Astrocyte (in vitro differentiated cells and primary cell): ENCODE measurements around the gene ZNF653. TPM values are rescaled to one million over a fixed set of nuclear protein-coding genes. Genes with fewer than 3 reads are reported as not detected.

ENCODE experiments used
- DNase-seq: peaks from one replicate; pipeline ENCODE4 v3.0.0-alpha.2; 2010; ENCODE audit warnings: low read depth
- FAIRE-seq: peaks from 2 replicates; lab custom pipeline; 2011; peaks lifted over from hg19 to GRCh38; lab: Jason Lieb, UNC
- H2AFZ ChIP-seq: 2 replicates; pipeline ENCODE4 v1.6.0; 2012; ENCODE audit warnings: low read depth, low read length, inconsistent platforms
- H3K27ac ChIP-seq: 2 replicates; pipeline ENCODE4 v1.5.1; 2011; ENCODE audit warnings: low read depth, low read length, inconsistent platforms
- H3K27me3 ChIP-seq: 2 replicates; pipeline ENCODE4 v1.6.0; 2011; ENCODE audit warnings: low read length, inconsistent platforms; ENCODE audit not compliant: insufficient read depth
- H3K36me3 ChIP-seq: 2 replicates; pipeline ENCODE4 v1.5.1; 2011; ENCODE audit warnings: low read length, inconsistent platforms; ENCODE audit not compliant: insufficient read depth
- H3K4me1 ChIP-seq: 2 replicates; pipeline ENCODE4 v1.5.1; 2011; ENCODE audit warnings: low read length, inconsistent platforms; ENCODE audit not compliant: insufficient read depth
- H3K4me2 ChIP-seq: 2 replicates; pipeline ENCODE4 v1.6.0; 2012; ENCODE audit warnings: low read length, inconsistent platforms
- H3K4me3 ChIP-seq: 2 replicates; pipeline ENCODE4 v1.5.1; 2011; ENCODE audit warnings: low read depth, mild to moderate bottlenecking, low read length, inconsistent platforms; ENCODE audit not compliant: insufficient read depth
- H3K79me2 ChIP-seq: 2 replicates; pipeline ENCODE4 v1.6.0; 2012; ENCODE audit warnings: mild to moderate bottlenecking, low read length, inconsistent platforms; ENCODE audit not compliant: insufficient read depth
- H3K9ac ChIP-seq: 2 replicates; pipeline ENCODE4 v1.6.0; 2012; ENCODE audit warnings: mild to moderate bottlenecking, low read length, inconsistent platforms
- H3K9me3 ChIP-seq: 2 replicates; pipeline ENCODE4 v1.5.1; 2012; ENCODE audit warnings: low read depth, mild to moderate bottlenecking, low read length, inconsistent platforms; ENCODE audit not compliant: insufficient read depth
- H4K20me1 ChIP-seq: 2 replicates; pipeline ENCODE4 v1.6.0; 2012; ENCODE audit warnings: low read length, inconsistent platforms; ENCODE audit not compliant: insufficient read depth
- H3K27ac Mint-ChIP-seq: one replicate; pipeline ENCODE4 v1.8.0; 2021; ENCODE audit warnings: mild to moderate bottlenecking, mixed read lengths; ENCODE audit not compliant: unreplicated experiment
- H3K27me3 Mint-ChIP-seq: one replicate; pipeline ENCODE4 v1.8.0; 2021; ENCODE audit warnings: low read depth, mixed read lengths; ENCODE audit not compliant: unreplicated experiment
- H3K36me3 Mint-ChIP-seq: one replicate; pipeline ENCODE4 v1.8.0; 2021; ENCODE audit warnings: low read depth, mixed read lengths; ENCODE audit not compliant: unreplicated experiment
- H3K4me1 Mint-ChIP-seq: one replicate; pipeline ENCODE4 v1.8.0; 2021; ENCODE audit warnings: low read depth, mixed read lengths; ENCODE audit not compliant: unreplicated experiment
- H3K4me3 Mint-ChIP-seq: one replicate; pipeline ENCODE4 v1.8.0; 2021; ENCODE audit warnings: mild to moderate bottlenecking, moderate library complexity, mixed read lengths; ENCODE audit not compliant: unreplicated experiment
- H3K9me3 Mint-ChIP-seq: one replicate; pipeline ENCODE4 v1.8.0; 2021; ENCODE audit warnings: mild to moderate bottlenecking, mixed read lengths; ENCODE audit not compliant: unreplicated experiment
- EZH2 ChIP-seq: IDR thresholded peaks from 2 replicates; pipeline ENCODE4 v1.6.1; 2012; ENCODE audit warnings: mild to moderate bottlenecking, low read length, inconsistent platforms; ENCODE audit not compliant: insufficient read depth
- total RNA-seq: library from RNA; stranded (reverse); gene quantifications from 2 replicates; pipeline ENCODE4 v1.2.1, GENCODE V29; 2021
- TF ChIP-seq, protein P1 (sequence below): IDR thresholded peaks from 2 replicates; pipeline ENCODE4 v1.5.1; 2011; ENCODE audit warnings: low read depth, mild to moderate bottlenecking, inconsistent platforms, low read length, moderate library complexity; ENCODE audit not compliant: insufficient read depth

ZNF653 gene
- total RNA-seq, 1 donor from 2014 or later = 7.6 TPM

DNA sequence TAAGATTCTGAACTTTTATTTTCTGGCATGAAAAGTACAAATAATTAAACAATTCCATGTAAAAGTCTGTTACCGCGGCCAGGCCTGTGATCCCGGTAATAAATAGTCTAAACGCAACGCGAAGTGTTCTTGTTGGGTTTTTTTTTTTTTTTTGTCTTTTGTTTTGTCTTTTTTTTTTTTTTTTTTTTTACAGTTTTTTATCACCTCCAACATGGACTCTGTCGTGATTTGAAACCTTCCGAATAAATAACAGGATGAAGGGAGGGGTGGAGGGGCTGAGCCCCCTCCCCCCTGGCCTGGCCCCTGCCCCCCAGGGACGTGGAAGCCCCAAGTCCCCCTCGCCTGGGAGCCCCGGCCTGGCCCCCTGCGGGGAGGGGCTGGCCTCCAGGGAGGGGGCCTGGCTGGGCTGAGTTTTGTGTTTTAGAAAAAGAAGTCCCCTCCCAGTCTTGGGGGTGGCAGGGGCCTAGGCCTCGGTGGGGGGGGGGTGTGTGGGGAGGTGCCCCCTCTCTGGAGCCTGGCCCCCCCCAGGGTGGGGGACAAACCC, 54.2 kb downstream of the ZNF653 start:
- no peak overlapping the region for H3K4me3 ChIP-seq
- no peak for DNase-seq
- peaks cover 2% of the 10 kb centered on the region for H3K4me1 Mint-ChIP-seq
- no peaks in the 10 kb centered on the region for H3K27me3 Mint-ChIP-seq
- TF ChIP-seq, protein P1, sequence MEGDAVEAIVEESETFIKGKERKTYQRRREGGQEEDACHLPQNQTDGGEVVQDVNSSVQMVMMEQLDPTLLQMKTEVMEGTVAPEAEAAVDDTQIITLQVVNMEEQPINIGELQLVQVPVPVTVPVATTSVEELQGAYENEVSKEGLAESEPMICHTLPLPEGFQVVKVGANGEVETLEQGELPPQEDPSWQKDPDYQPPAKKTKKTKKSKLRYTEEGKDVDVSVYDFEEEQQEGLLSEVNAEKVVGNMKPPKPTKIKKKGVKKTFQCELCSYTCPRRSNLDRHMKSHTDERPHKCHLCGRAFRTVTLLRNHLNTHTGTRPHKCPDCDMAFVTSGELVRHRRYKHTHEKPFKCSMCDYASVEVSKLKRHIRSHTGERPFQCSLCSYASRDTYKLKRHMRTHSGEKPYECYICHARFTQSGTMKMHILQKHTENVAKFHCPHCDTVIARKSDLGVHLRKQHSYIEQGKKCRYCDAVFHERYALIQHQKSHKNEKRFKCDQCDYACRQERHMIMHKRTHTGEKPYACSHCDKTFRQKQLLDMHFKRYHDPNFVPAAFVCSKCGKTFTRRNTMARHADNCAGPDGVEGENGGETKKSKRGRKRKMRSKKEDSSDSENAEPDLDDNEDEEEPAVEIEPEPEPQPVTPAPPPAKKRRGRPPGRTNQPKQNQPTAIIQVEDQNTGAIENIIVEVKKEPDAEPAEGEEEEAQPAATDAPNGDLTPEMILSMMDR = no peak
- no peak for TF ChIP-seq EZH2
- no peaks in the 10 kb centered on the region for H3K36me3 Mint-ChIP-seq
- no peak for FAIRE-seq
- no peak overlapping the region for H3K4me2 ChIP-seq
- no peaks in the 10 kb centered on the region for H3K4me1 ChIP-seq
- no peaks in the 10 kb centered on the region for H3K36me3 ChIP-seq
- H3K4me3 Mint-ChIP-seq = no peak overlapping the region
- H3K9me3 ChIP-seq = no peaks in the 10 kb centered on the region
- no peak overlapping the region for H3K9ac ChIP-seq
- peaks cover 5% of the 10 kb centered on the region for H4K20me1 ChIP-seq
- H3K27ac Mint-ChIP-seq = no peak overlapping the region
- H3K27me3 ChIP-seq = no peaks in the 10 kb centered on the region
- H2AFZ ChIP-seq = no peak overlapping the region
- no peak overlapping the region for H3K27ac ChIP-seq
- H3K79me2 ChIP-seq = no peaks in the 10 kb centered on the region
- peaks cover 1% of the 10 kb centered on the region for H3K9me3 Mint-ChIP-seq

DNA sequence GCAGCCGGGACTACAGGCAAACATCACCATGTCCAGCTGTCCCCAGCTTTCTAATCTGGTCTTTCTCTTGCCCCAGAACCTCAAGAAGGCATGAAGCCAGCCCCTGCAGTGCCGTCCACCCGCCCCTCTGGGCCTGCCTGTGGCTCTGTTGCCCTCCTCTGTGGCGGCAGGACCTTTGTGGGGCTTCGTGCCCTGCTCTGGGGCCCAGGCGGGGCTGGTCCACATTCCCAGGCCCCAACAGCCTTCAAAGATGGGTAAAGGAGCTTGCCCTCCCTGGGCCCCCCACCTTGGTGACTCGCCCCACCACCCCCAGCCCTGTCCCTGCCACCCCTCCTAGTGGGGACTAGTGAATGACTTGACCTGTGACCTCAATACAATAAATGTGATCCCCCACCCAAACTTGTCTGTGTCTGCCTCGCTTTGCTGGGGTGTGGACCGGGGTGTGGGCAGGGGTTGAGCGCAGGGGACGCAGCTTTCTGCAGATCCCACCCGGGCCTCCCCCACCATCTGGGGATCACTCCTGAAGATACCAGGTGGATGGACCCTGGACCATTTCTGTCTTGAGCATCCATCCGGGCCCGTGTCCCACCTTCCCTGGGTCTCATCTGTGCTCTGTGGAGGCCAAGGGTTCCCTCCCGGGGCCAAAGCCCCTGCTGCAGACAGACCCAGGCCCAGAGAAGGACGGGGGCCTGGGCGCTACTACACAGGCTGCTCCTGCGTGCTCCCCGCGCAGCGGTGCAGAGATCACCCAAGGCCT, 54.9 kb downstream of the ZNF653 start:
- no peaks in the 10 kb centered on the region for H3K27me3 ChIP-seq
- peaks cover 5% of the 10 kb centered on the region for H4K20me1 ChIP-seq
- no peaks in the 10 kb centered on the region for H3K4me1 ChIP-seq
- H3K27ac Mint-ChIP-seq = no peak overlapping the region
- H3K4me2 ChIP-seq = no peak overlapping the region
- no peaks in the 10 kb centered on the region for H3K9me3 ChIP-seq
- H3K9ac ChIP-seq = no peak overlapping the region
- H2AFZ ChIP-seq = no peak overlapping the region
- no peak for FAIRE-seq
- no peaks in the 10 kb centered on the region for H3K79me2 ChIP-seq
- no peak overlapping the region for H3K4me3 Mint-ChIP-seq
- H3K36me3 Mint-ChIP-seq = no peaks in the 10 kb centered on the region
- no peak for TF ChIP-seq EZH2
- TF ChIP-seq, protein P1 = no peak
- no peak overlapping the region for H3K27ac ChIP-seq
- no peak overlapping the region for H3K4me3 ChIP-seq
- no peak for DNase-seq
- H3K36me3 ChIP-seq = no peaks in the 10 kb centered on the region
- no peaks in the 10 kb centered on the region for H3K27me3 Mint-ChIP-seq
- peaks cover 2% of the 10 kb centered on the region for H3K4me1 Mint-ChIP-seq
- peaks cover 1% of the 10 kb centered on the region for H3K9me3 Mint-ChIP-seq
